ENCODE results near the gene MCF2L. TPM values are rescaled to one million over a fixed set of nuclear protein-coding genes. Genes with fewer than 3 reads are reported as not detected.

MCF2L gene
- total RNA-seq, 6 experiments from 2014 or later, result 9.6 to 18.4 (median 11.7) TPM

GRCh38 chr13:112962911-112963625, 5.9 kb upstream of the MCF2L start:
- peaks cover 0 to 2% (median 0%) of the 10 kb centered on the region in 4 donors for H3K4me1 ChIP-seq
- no peaks in the 10 kb centered on the region for H3K36me3 ChIP-seq
- peak in 1 of 3 donors; percentile 7 for DNase-seq
- intact Hi-C loops (cut with DNase I), result no loop called here
- H3K9me3 ChIP-seq, result no peaks in the 10 kb centered on the region
- H3K4me3 ChIP-seq, result no peak overlapping the region
- TF ChIP-seq, protein P1, sequence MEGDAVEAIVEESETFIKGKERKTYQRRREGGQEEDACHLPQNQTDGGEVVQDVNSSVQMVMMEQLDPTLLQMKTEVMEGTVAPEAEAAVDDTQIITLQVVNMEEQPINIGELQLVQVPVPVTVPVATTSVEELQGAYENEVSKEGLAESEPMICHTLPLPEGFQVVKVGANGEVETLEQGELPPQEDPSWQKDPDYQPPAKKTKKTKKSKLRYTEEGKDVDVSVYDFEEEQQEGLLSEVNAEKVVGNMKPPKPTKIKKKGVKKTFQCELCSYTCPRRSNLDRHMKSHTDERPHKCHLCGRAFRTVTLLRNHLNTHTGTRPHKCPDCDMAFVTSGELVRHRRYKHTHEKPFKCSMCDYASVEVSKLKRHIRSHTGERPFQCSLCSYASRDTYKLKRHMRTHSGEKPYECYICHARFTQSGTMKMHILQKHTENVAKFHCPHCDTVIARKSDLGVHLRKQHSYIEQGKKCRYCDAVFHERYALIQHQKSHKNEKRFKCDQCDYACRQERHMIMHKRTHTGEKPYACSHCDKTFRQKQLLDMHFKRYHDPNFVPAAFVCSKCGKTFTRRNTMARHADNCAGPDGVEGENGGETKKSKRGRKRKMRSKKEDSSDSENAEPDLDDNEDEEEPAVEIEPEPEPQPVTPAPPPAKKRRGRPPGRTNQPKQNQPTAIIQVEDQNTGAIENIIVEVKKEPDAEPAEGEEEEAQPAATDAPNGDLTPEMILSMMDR (IDR thresholded peaks at IDR 0.05), result no peak
- no peak for TF ChIP-seq POLR2A (IDR thresholded peaks at IDR 0.05)
- no peak overlapping the region for H3K27ac ChIP-seq
- no peaks in the 10 kb centered on the region for H3K27me3 ChIP-seq
- no peak for ATAC-seq
- whole genome bisulfite sequencing (ENCODE audit: insufficient coverage, low coverage, low lambda C conversion rate, missing lambda C conversion rate), result 81% methylated on average over 7 of the region's 16 CpGs

DNA sequence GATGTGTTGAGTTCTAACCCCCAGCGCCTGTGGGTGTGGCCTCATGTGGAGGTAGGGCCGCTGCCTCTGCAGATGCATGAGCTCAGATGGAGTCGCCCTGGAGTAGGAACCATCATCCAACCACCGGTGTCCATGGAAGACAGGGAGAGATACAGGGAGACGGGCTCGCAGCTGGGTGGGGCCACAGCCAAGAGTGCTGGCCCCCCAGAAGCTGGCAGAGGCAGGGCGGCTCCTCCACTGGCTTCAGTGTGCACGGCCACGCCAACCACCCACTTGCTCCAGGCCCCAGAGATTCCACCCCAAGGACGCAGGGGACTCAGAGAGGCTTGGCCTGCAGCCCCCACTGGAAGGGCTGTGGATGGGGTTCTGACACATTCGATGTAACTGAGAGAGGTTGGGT, 5.4 kb upstream of the MCF2L start:
- Histone ChIP-seq H3K36me3 (no peaks in the 10 kb centered on the region), H3K27me3 (no peaks in the 10 kb centered on the region), H3K27ac (no peak overlapping the region), H3K9me3 (no peaks in the 10 kb centered on the region), H3K4me3 (no peak overlapping the region), H3K4me1 (peaks cover 0 to 2% (median 0%) of the 10 kb centered on the region in 4 donors)
- 100% methylated on average over 1 of the region's 11 CpGs for WGBS (ENCODE audit: insufficient coverage, low coverage, low lambda C conversion rate, missing lambda C conversion rate)
- DNase-seq, result peak in 2 of 3 donors; percentile 8 to 19
- TF ChIP-seq POLR2A (IDR thresholded peaks at IDR 0.05), result no peak
- TF ChIP-seq, protein P1 (IDR thresholded peaks at IDR 0.05), result no peak
- ATAC-seq, result no peak
- intact Hi-C loops (cut with DNase I), result no loop called here

- no peak for TF ChIP-seq POLR2A (IDR thresholded peaks at IDR 0.05)
- TF ChIP-seq, protein P1 (IDR thresholded peaks at IDR 0.05), result no peak
- no peaks in the 10 kb centered on the region for H3K9me3 ChIP-seq
- H3K27me3 ChIP-seq, result no peaks in the 10 kb centered on the region
- H3K36me3 ChIP-seq, result no peaks in the 10 kb centered on the region
- H3K4me1 ChIP-seq, result peaks cover 0 to 5% (median 1%) of the 10 kb centered on the region in 4 donors
- intact Hi-C loops (cut with DNase I), result no loop called here
- ATAC-seq (peak in 2 of 4 donors; percentile 3 to 7), DNase-seq (peak in 1 of 3 donors; percentile 19)
- 43% methylated on average over 5 of the region's 12 CpGs for WGBS (ENCODE audit: insufficient coverage, low coverage, low lambda C conversion rate, missing lambda C conversion rate)
- H3K27ac ChIP-seq, result no peak overlapping the region
- H3K4me3 ChIP-seq, result no peak overlapping the region
Measured at GRCh38 chr13:112964971-112965492, 4.0 kb upstream of the MCF2L start.

DNA sequence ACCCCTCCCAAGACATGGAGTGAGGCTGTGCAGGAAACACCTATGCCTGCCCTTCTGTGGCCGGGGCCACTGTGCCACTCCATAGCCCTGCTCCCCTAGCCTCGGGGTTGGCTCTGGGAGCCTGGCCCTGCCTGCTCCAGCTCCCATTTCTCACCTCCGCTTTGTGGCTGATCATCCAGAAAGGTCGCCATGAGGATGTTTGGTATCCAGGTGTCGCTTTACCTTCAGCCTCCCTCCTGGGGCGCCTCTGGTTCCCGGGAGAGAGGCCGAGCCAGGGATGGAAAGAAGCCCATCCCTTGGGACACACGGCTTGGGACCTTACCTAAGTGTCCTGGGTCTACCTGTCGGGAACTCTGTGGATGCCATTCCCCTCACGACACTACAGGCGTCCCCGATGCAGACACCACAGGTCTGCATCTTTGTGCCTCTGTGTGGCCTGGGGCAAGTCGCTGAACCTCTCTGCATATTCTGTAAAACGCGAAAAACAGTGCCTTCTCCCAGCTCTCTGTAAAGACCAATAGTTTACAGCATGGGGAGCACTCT, 3.4 kb upstream of the MCF2L start:
- no peak for ATAC-seq
- intact Hi-C loops (cut with DNase I), result no loop called here
- Histone ChIP-seq H3K27me3 (no peaks in the 10 kb centered on the region), H3K4me3 (no peak overlapping the region), H3K27ac (no peak overlapping the region), H3K36me3 (no peaks in the 10 kb centered on the region), H3K9me3 (no peaks in the 10 kb centered on the region), H3K4me1 (peaks cover 0 to 5% (median 1%) of the 10 kb centered on the region in 4 donors)
- WGBS (ENCODE audit: insufficient coverage, low coverage, low lambda C conversion rate, missing lambda C conversion rate), result no CpG with 5 or more reads among the region's 16 CpGs
- TF ChIP-seq, protein P1 (IDR thresholded peaks at IDR 0.05), result no peak
- no peak for TF ChIP-seq POLR2A (IDR thresholded peaks at IDR 0.05)
- DNase-seq, result peak in 2 of 3 donors; percentile 10 to 39
